HCT116 (cell line): ENCODE measurements around the gene TRAF2. TPM values are rescaled to one million over a fixed set of nuclear protein-coding genes. Genes with fewer than 3 reads are reported as not detected.
A peak's percentile ranks its signal among the peaks of the same experiment; 100 is the strongest.
"Not testable (repeated sequence)": the region's sequence is repeated elsewhere in the genome, so short reads cannot be mapped to it uniquely, and the experiment has no call there.

Experiments
- ATAC-seq: fragments of 200-7000 bp; cut with Tn5 transposase; 2 replicates; pipeline ENCODE4 v1.9.1; 2020; ENCODE audit warnings: mild to moderate bottlenecking, moderate library complexity
- BruUV-seq: library from RNA; stranded (reverse); fragments of 400-500 nt; replicated peaks from 2 replicates; lab custom pipeline; 2021; lab: Mats Ljungman, UMichigan
- CTCF ChIA-PET: fragments of 300-600 bp; sonication (Branson Sonifier 250); formaldehyde crosslinking; loops from one replicate; lab custom pipeline; 2021; ENCODE audit warnings: antibody characterized with exemption; lab: Charles Lee
- POLR2A ChIA-PET: fragments of 300-600, 350-600 bp; sonication (Branson Sonifier 250); formaldehyde crosslinking; loops from one replicate; lab custom pipeline; 2021; ENCODE audit warnings: antibody characterized with exemption; lab: Charles Lee
- RAD21 ChIA-PET, 2 experiments: fragments of 300-600 bp; sonication (Branson Sonifier 250); formaldehyde crosslinking; loops; one replicate each; lab custom pipeline; 2023; ENCODE audit warnings: low total read pairs in 2 of 2; ENCODE audit not compliant: uncharacterized antibody in 2 of 2, unreplicated experiment in 2 of 2, low non-redundant PET in 1 of 2; lab: Charles Lee
- DNase-seq: peaks from one replicate; pipeline ENCODE4 v3.0.0-alpha.2; 2010; ENCODE audit warnings: low read depth, low spot score
- H2AFZ ChIP-seq: fragments of 200-600 bp; shearing (Covaris generic), sonication (generic); 2 replicates; pipeline ENCODE4 v1.6.1; 2017; ENCODE audit warnings: low read depth, mixed run types, mixed read lengths, antibody characterized with exemption, low read length; ENCODE audit not compliant: poor library complexity, severe bottlenecking
- H3K27ac ChIP-seq: 2 replicates; pipeline ENCODE4 v1.5.1; 2012; ENCODE audit warnings: low read depth, low read length
- H3K27me3 ChIP-seq: fragments of 200-600 bp; sonication (generic); 2 replicates; pipeline ENCODE4 v1.6.1; 2016; ENCODE audit warnings: mixed run types, low read length, mixed read lengths; ENCODE audit not compliant: insufficient read depth
- H3K36me3 ChIP-seq, 2 experiments: fragments of 200-500 bp in 1 of 2; fragments of 200-600 bp in 1 of 2; sonication (Bioruptor generic) in 1 of 2; sonication (generic) in 1 of 2; 2 replicates each; pipeline versions ENCODE4 v1.5.1 to v1.6.1; 2014 to 2016; ENCODE audit warnings: low read length in 2 of 2, inconsistent platforms in 1 of 2, mixed read lengths in 1 of 2, mixed run types in 1 of 2; ENCODE audit not compliant: insufficient read depth in 2 of 2, control insufficient read depth in 1 of 2
- H3K4me1 ChIP-seq, 2 experiments: fragments of 200-600 bp in 1 of 2; sonication (generic) in 1 of 2; 2 replicates each; pipeline versions ENCODE4 v1.5.1 to v1.6.1; 2012 to 2017; ENCODE audit warnings: low read length in 2 of 2, inconsistent platforms in 1 of 2, mild to moderate bottlenecking in 1 of 2, mixed read lengths in 1 of 2, mixed run types in 1 of 2, moderate library complexity in 1 of 2; ENCODE audit not compliant: insufficient read depth in 2 of 2, control insufficient read depth in 1 of 2
- H3K4me2 ChIP-seq: fragments of 200-600 bp; sonication (generic); 2 replicates; pipeline ENCODE4 v1.6.1; 2017; ENCODE audit warnings: mixed run types, low read length, mixed read lengths
- H3K4me3 ChIP-seq, 2 experiments: fragments of 200-600 bp in 1 of 2; sonication (generic) in 1 of 2; replicated peaks in 1 of 2; 2 replicates each; pipeline ENCODE4 v1.5.1; 2011 to 2016; ENCODE audit warnings: low read length in 2 of 2, control low read depth in 1 of 2, low read depth in 1 of 2, mild to moderate bottlenecking in 1 of 2, mixed read lengths in 1 of 2, mixed run types in 1 of 2
- H3K79me2 ChIP-seq: fragments of 200-600 bp; sonication (generic); 2 replicates; pipeline ENCODE4 v1.6.1; 2017; ENCODE audit warnings: mild to moderate bottlenecking, mixed run types, low read length, moderate library complexity, mixed read lengths; ENCODE audit not compliant: insufficient read depth
- H3K9ac ChIP-seq: fragments of 200-600 bp; sonication (generic); 2 replicates; pipeline ENCODE4 v1.6.1; 2016; ENCODE audit warnings: low read length, mixed read lengths
- H3K9me2 ChIP-seq: fragments of 200-600 bp; sonication (generic), shearing (Covaris generic); 2 replicates; pipeline ENCODE4 v1.6.1; 2017; ENCODE audit warnings: mixed run types, mild to moderate bottlenecking, moderate library complexity; ENCODE audit not compliant: insufficient read depth
- H3K9me3 ChIP-seq, 2 experiments: fragments of 200-500 bp in 1 of 2; fragments of 200-600 bp in 1 of 2; sonication (Bioruptor generic) in 1 of 2; sonication (generic) in 1 of 2; 2 replicates each; pipeline ENCODE4 v1.6.1; 2014 to 2017; ENCODE audit warnings: low read length in 2 of 2, mixed read lengths in 2 of 2, inconsistent platforms in 1 of 2, low read depth in 1 of 2, mild to moderate bottlenecking in 1 of 2, mixed run types in 1 of 2, moderate library complexity in 1 of 2; ENCODE audit not compliant: control insufficient read depth in 1 of 2, insufficient read depth in 1 of 2
- H4K20me1 ChIP-seq: fragments of 200-600 bp; sonication (generic), shearing (Covaris generic); 2 replicates; pipeline ENCODE4 v1.6.1; 2017; ENCODE audit warnings: mixed run types, mild to moderate bottlenecking, moderate library complexity; ENCODE audit not compliant: insufficient read depth
- CBX3 ChIP-seq: IDR thresholded peaks from 2 replicates; pipeline ENCODE4 v1.6.1; 2012; ENCODE audit warnings: low read depth
- CTCF ChIP-seq, 3 experiments: fragments of 200-600 bp in 1 of 3; sonication (generic) in 1 of 3; IDR thresholded peaks in 2 of 3; conservative IDR thresholded peaks in 1 of 3; 2 replicates each; pipeline ENCODE4 v1.5.1; 2012 to 2017; ENCODE audit warnings: low read depth in 2 of 3, low read length in 2 of 3, antibody characterized with exemption in 1 of 3, borderline replicate concordance in 1 of 3, control low read depth in 1 of 3, mild to moderate bottlenecking in 1 of 3, mixed read lengths in 1 of 3, mixed run types in 1 of 3, moderate library complexity in 1 of 3; ENCODE audit not compliant: insufficient read depth in 1 of 3
- EZH2 ChIP-seq: fragments of 200-600 bp; sonication (generic); IDR thresholded peaks from 2 replicates; pipeline ENCODE4 v1.6.1; 2017; ENCODE audit warnings: antibody characterized with exemption, mixed run types
- EZH2phosphoT487 ChIP-seq: fragments of 200-600 bp; IDR thresholded peaks from 2 replicates; pipeline ENCODE4 v1.6.1; 2018; ENCODE audit warnings: antibody characterized with exemption, borderline replicate concordance
- FOSL1 ChIP-seq: IDR thresholded peaks from 2 replicates; pipeline ENCODE4 v1.6.1; 2012; ENCODE audit warnings: low read depth
- MAX ChIP-seq: IDR thresholded peaks from 2 replicates; pipeline ENCODE4 v1.6.1; 2012
- REST ChIP-seq: IDR thresholded peaks from 2 replicates; pipeline ENCODE4 v1.6.1; 2012; ENCODE audit warnings: low read depth
- SRF ChIP-seq: IDR thresholded peaks from 2 replicates; pipeline ENCODE4 v1.6.1; 2012; ENCODE audit warnings: low read depth
- TCF7L2 ChIP-seq: IDR thresholded peaks from 2 replicates; pipeline ENCODE4 v1.7.0; 2011; ENCODE audit warnings: borderline replicate concordance, inconsistent platforms; ENCODE audit not compliant: insufficient read depth, insufficient read length; ENCODE audit errors: extremely low read depth
- ZNF274 ChIP-seq: fragments of 200-500 bp; sonication (Bioruptor generic); IDR thresholded peaks from 2 replicates; pipeline ENCODE4 v1.6.1; 2014; ENCODE audit warnings: mild to moderate bottlenecking, low read depth, low read length, inconsistent platforms
- intact Hi-C: fragments of 100-400 bp; cut with micrococcal nuclease; formaldehyde crosslinking; loops from 2 replicates; pipeline ENCODE4 v1.10.0; 2022
- total RNA-seq: library from RNA; stranded (reverse); gene quantifications from one replicate; pipeline ENCODE4 v1.2.1, GENCODE V29; 2021; ENCODE audit not compliant: unreplicated experiment

Gene TRAF2
- total RNA-seq, 1 experiment from 2014 or later = 28.4 TPM

GRCh38 chr9:136843801-136844740 lies 42.2 kb upstream of the TRAF2 start:
- CTCF ChIA-PET = interaction anchor here (1.1 kb wide), 1 partner anchor 16 kb away, joined by 4 read pairs; no protein-coding TSS in a partner anchor
- POLR2A ChIA-PET, DNase-seq, H3K4me3 ChIP-seq, H3K9ac ChIP-seq, H3K79me2 ChIP-seq, RAD21 ChIA-PET, H4K20me1 ChIP-seq, H3K36me3 ChIP-seq, H2AFZ ChIP-seq, H3K9me3 ChIP-seq, H3K27me3 ChIP-seq, BruUV-seq, H3K9me2 ChIP-seq: not testable (repeated sequence)
- peak overlapping the region; percentile 68 for H3K4me2 ChIP-seq
- H3K4me1 ChIP-seq = peaks cover 29 to 47% of the 10 kb centered on the region in 2 experiments
- intact Hi-C loops = loop anchor here (5.0 to 10.0 kb wide), 2 partner anchors 101 to 193 kb away; partner anchors contain the start of genes C8G and FBXW5
- H3K27ac ChIP-seq = peak overlapping the region; percentile 45; the same call in 1 of the 2 replicates
- TF ChIP-seq CTCF (IDR thresholded peaks at IDR 0.05 in 2 of 3, conservative IDR thresholded peaks at IDR 0.05 in 1 of 3; ENCODE audit: borderline replicate concordance in 1 of 3, insufficient read depth in 1 of 3, low read depth in 2 of 3, low read length in 2 of 3) = peak in 2 of 3 experiments; percentile 42 to 64; a peak in 4 of 6 replicates
- peak; percentile 1; the same call in 1 of the 2 replicates for ATAC-seq

- DNase-seq (no peak), ATAC-seq (no peak)
- peaks cover 0 to 2% of the 10 kb centered on the region in 2 experiments; a peak in 1 of 4 replicates for H3K36me3 ChIP-seq
- no peak overlapping the region for H2AFZ ChIP-seq
- no peaks in the 10 kb centered on the region for H4K20me1 ChIP-seq
- H3K4me3 ChIP-seq = no peak overlapping the region
- CTCF ChIA-PET = no interaction called here
- H3K27me3 ChIP-seq = no peaks in the 10 kb centered on the region
- RAD21 ChIA-PET = no interaction called here
- TF ChIP-seq REST (no peak), TCF7L2 (no peak), EZH2phosphoT487 (no peak), SRF (no peak), CBX3 (no peak), FOSL1 (no peak), EZH2 (no peak), ZNF274 (no peak), MAX (no peak)
- no peak overlapping the region for H3K4me2 ChIP-seq
- BruUV-seq = no TSS peak
- H3K79me2 ChIP-seq = peaks cover 13% of the 10 kb centered on the region; the same call in 1 of the 2 replicates
- no peaks in the 10 kb centered on the region for H3K9me3 ChIP-seq
- peaks cover 30 to 48% of the 10 kb centered on the region in 2 experiments for H3K4me1 ChIP-seq
- intact Hi-C loops = loop anchor here (5.0 to 10.0 kb wide), 3 partner anchors 100 to 192 kb away; partner anchors contain the start of genes ABCA2, C8G and FBXW5
- H3K9ac ChIP-seq = no peak overlapping the region
- no peaks in the 10 kb centered on the region for H3K9me2 ChIP-seq
- POLR2A ChIA-PET = no interaction called here
- H3K27ac ChIP-seq = no peak overlapping the region
These were observed 41.4 kb upstream of the TRAF2 start for GRCh38 chr9:136844761-136845464.
